HepG2 (cell line): Measurements from ENCODE around the gene STARD10. TPM values are rescaled to one million over a fixed set of nuclear protein-coding genes. Genes with fewer than 3 reads are reported as not detected.

ENCODE experiments used
- ATAC-seq: fragments of 200-7000 bp; cut with Tn5 transposase; 3 replicates; pipeline ENCODE4 v1.9.1; 2020; ENCODE audit warnings: mild to moderate bottlenecking, moderate library complexity
- BruUV-seq: library from RNA; stranded (reverse); fragments of 400-500 nt; replicated peaks from 2 replicates; lab custom pipeline; 2021; lab: Mats Ljungman, UMichigan
- CTCF ChIA-PET: fragments of 300-600 bp; formaldehyde crosslinking; extraction: SDS; loops from one replicate; lab custom pipeline; 2021; ENCODE audit warnings: low total read pairs, inconsistent platforms, low intra/inter-chr PET ratio; lab: Yijun Ruan, JAX
- POLR2A ChIA-PET: fragments of 350-600 bp; sonication (Branson Sonifier 250); formaldehyde crosslinking; loops from one replicate; lab custom pipeline; 2020; ENCODE audit warnings: antibody characterized with exemption, inconsistent platforms; lab: Yijun Ruan, JAX
- DNase-seq: peaks from one replicate; pipeline ENCODE4 v3.0.0-alpha.2; 2015; ENCODE audit warnings: low spot score
- FAIRE-seq: peaks from 3 replicates; lab custom pipeline; 2011; peaks lifted over from hg19 to GRCh38; lab: Jason Lieb, UNC
- H2AFZ ChIP-seq: one replicate; pipeline ENCODE4 v1.6.1; 2011; ENCODE audit warnings: low read length, inconsistent platforms
- H3K27ac ChIP-seq: fragments of 300-600 bp; 3 replicates; pipeline ENCODE4 v1.8.0; 2011; ENCODE audit warnings: mixed run types, mild to moderate bottlenecking, mixed read lengths, low read length, inconsistent platforms; ENCODE audit not compliant: insufficient read depth; ENCODE audit errors: extremely low read length
- H3K27me3 ChIP-seq, 2 experiments: fragments of 200-600 bp in 1 of 2; 2 replicates in 1 of 2; 3 replicates in 1 of 2; pipeline versions ENCODE4 v1.6.0 to v1.8.0; 2011; ENCODE audit warnings: low read length in 2 of 2, mild to moderate bottlenecking in 2 of 2, moderate library complexity in 2 of 2, inconsistent platforms in 1 of 2; ENCODE audit not compliant: insufficient read depth in 2 of 2, control insufficient read depth in 1 of 2
- H3K36me3 ChIP-seq, 2 experiments: fragments of 200-600 bp in 1 of 2; replicated peaks in 1 of 2; 2 replicates in 1 of 2; 3 replicates in 1 of 2; pipeline versions ENCODE4 v1.5.1 to v1.8.0; 2011; ENCODE audit warnings: low read length in 2 of 2, inconsistent platforms in 1 of 2; ENCODE audit not compliant: insufficient read depth in 2 of 2, control insufficient read depth in 1 of 2
- H3K4me1 ChIP-seq: 2 replicates; pipeline ENCODE4 v1.5.1; 2012; ENCODE audit warnings: low read length, inconsistent platforms; ENCODE audit not compliant: insufficient read depth
- H3K4me2 ChIP-seq: 2 replicates; pipeline ENCODE4 v1.6.0; 2011; ENCODE audit warnings: low read depth, low read length, inconsistent platforms
- H3K4me3 ChIP-seq, 3 experiments: fragments of 200-600 bp in 1 of 3; sonication (generic), shearing (Covaris generic) in 1 of 3; replicated peaks in 1 of 3; 2 replicates each; pipeline ENCODE4 v1.5.1; 2011 to 2016; ENCODE audit warnings: low read length in 3 of 3, inconsistent platforms in 2 of 3, low read depth in 2 of 3, mild to moderate bottlenecking in 2 of 3, control low read depth in 1 of 3, mixed read lengths in 1 of 3; ENCODE audit not compliant: insufficient read depth in 1 of 3
- H3K79me2 ChIP-seq: one replicate; pipeline ENCODE4 v1.6.1; 2011; ENCODE audit warnings: low read length, inconsistent platforms; ENCODE audit not compliant: insufficient read depth
- H3K9ac ChIP-seq: 2 replicates; pipeline ENCODE4 v1.6.0; 2011; ENCODE audit warnings: mild to moderate bottlenecking, low read depth, low read length, inconsistent platforms; ENCODE audit not compliant: insufficient read depth
- H3K9me3 ChIP-seq: 2 replicates; pipeline ENCODE4 v1.5.1; 2012; ENCODE audit warnings: mild to moderate bottlenecking, low read length
- H4K20me1 ChIP-seq: 2 replicates; pipeline ENCODE4 v1.6.0; 2011; ENCODE audit warnings: inconsistent platforms, mild to moderate bottlenecking, low read length, moderate library complexity; ENCODE audit not compliant: insufficient read depth
- POLR2A ChIP-seq, 2 experiments: IDR thresholded peaks; 2 replicates each; pipeline ENCODE4 v1.6.1; 2011; ENCODE audit warnings: low read depth in 2 of 2, low read length in 2 of 2, mild to moderate bottlenecking in 1 of 2, moderate library complexity in 1 of 2; ENCODE audit not compliant: insufficient read depth in 1 of 2
- RBM22 ChIP-seq: fragments of 200-400 bp; formaldehyde crosslinking; optimal IDR thresholded peaks from 2 replicates; pipeline ENCODE3; 2017; ENCODE audit warnings: mild to moderate bottlenecking, low read length, moderate library complexity
- RFXANK ChIP-seq: IDR thresholded peaks from 2 replicates; pipeline ENCODE4 v1.6.1; 2016
- ZBTB7B ChIP-seq: sonication (generic); formaldehyde crosslinking; IDR thresholded peaks from 2 replicates; pipeline ENCODE4 v1.4.0; 2020; ENCODE audit warnings: missing genetic modification reagents
- ZNF614 ChIP-seq: IDR thresholded peaks from 2 replicates; pipeline ENCODE4 v1.6.1; 2018; ENCODE audit warnings: missing biosample characterization, missing genetic modification reagents, inconsistent platforms, borderline replicate concordance
- ZNF674 ChIP-seq: sonication (generic); formaldehyde crosslinking; IDR thresholded peaks from 2 replicates; pipeline ENCODE4 v1.5.0; 2020; ENCODE audit warnings: low read depth, mild to moderate bottlenecking, missing genetic modification reagents
- whole genome bisulfite sequencing: methylation state at CpG from one replicate; pipeline ENCODE4 v1.1.6; 2017; ENCODE audit warnings: low lambda C conversion rate; 5-methylcytosine and 5-hydroxymethylcytosine counted together
- in situ Hi-C: cut with HindIII; loops from 2 replicates; pipeline ENCODE4 v1.10.0; 2017; ENCODE audit warnings: low pct_unique_long_range_greater_than_20kb; ENCODE audit not compliant: extremely low pct_ligation_motif_present
- intact Hi-C: fragments of 100-400 bp; cut with micrococcal nuclease; formaldehyde crosslinking; loops from one replicate; pipeline ENCODE4 v1.10.0; 2022; ENCODE audit not compliant: unreplicated experiment
- polyA plus RNA-seq, 8 experiments: library from polyadenylated mRNA; depleted of rRNA in 3 of 8; stranded (reverse) in 7 of 8; unstranded in 1 of 8; fragments of >200 nt; fragmentation: Illumina TruSeq in 4 of 8; extraction: Trizol in 4 of 8; gene quantifications; 2 replicates each; pipeline versions ENCODE4 v1.2.1 to v1.2.3, GENCODE V29; 2011 to 2016; ENCODE audit warnings: low read depth in 4 of 8, missing spikeins in 1 of 8, mixed read lengths in 1 of 8; ENCODE audit not compliant: insufficient read depth in 1 of 8
- total RNA-seq, 5 experiments: library from RNA; depleted of rRNA; stranded (reverse); fragments of >200 nt; fragmentation: Illumina TruSeq; extraction: Trizol; gene quantifications; 2 replicates each; pipeline ENCODE4 v1.2.3, GENCODE V29; 2016; ENCODE audit warnings: low read depth in 1 of 5

STARD10 gene
- total and polyA plus RNA-seq, 2 of the 13 experiments (the other 11 are each of a cell fraction or from before 2014, with no cell fraction given) = 260 to 341 TPM

DNA sequence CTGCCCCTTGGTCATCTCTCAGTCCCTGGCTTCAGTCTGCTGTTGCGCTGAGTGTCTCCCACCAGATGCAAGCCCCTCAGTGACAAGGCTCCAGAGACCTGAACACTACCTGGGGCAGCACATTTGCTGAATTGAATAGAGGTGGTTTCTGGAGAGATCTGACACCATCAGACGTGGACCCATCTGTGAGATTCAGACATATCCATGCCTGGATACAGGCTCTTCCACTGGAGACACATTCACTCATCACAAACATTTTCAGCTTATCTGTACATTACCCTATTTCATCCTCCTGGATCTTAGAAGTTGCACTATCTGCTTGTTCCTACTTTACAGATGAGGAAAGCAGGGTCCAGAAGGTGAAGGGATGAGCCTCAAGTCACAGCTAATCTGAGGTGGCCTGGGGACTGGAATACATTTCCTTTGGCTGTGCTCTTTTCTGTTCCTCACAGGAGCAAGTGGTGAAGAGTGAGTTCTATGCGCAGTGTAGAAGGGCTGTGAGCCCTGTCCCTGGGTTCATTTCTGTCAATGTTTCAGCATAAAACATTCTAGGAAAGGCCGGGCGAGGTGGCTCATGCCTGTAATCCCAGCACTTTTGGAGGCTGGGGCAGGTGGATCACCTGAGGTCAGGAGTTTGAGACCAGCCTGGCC is 39.4 kb upstream of the STARD10 start:
- H3K4me1 ChIP-seq = peaks cover 15% of the 10 kb centered on the region
- in situ Hi-C loops = no loop called here
- BruUV-seq = no TSS peak
- no peak for TF ChIP-seq ZBTB7B (CRISPR knock-in tag)
- peak; percentile 68 for TF ChIP-seq RBM22
- H3K27ac ChIP-seq = no peak overlapping the region
- ChIA-PET CTCF (no interaction called here), POLR2A (no interaction called here)
- no peak for ATAC-seq
- FAIRE-seq = no peak
- H4K20me1 ChIP-seq = no peaks in the 10 kb centered on the region
- H3K79me2 ChIP-seq = no peaks in the 10 kb centered on the region
- no peaks in the 10 kb centered on the region for H3K27me3 ChIP-seq
- H3K9me3 ChIP-seq = no peaks in the 10 kb centered on the region
- peaks cover 10 to 26% of the 10 kb centered on the region in 2 experiments for H3K36me3 ChIP-seq
- H2AFZ ChIP-seq = no peak overlapping the region
- no peak for DNase-seq
- H3K4me2 ChIP-seq = no peak overlapping the region
- intact Hi-C loops = no loop called here
- 99% methylated on average over 5 of the region's 5 CpGs for WGBS
- no peak overlapping the region for H3K4me3 ChIP-seq
- no peak overlapping the region for H3K9ac ChIP-seq

GRCh38 chr11:72832301-72833082 is 38.6 kb upstream of the STARD10 start:
- Histone ChIP-seq H3K27ac (no peak overlapping the region), H3K79me2 (no peaks in the 10 kb centered on the region), H3K9me3 (no peaks in the 10 kb centered on the region), H3K4me2 (no peak overlapping the region), H3K27me3 (no peaks in the 10 kb centered on the region), H4K20me1 (no peaks in the 10 kb centered on the region), H3K4me1 (peaks cover 18% of the 10 kb centered on the region), H3K9ac (no peak overlapping the region), H3K36me3 (peaks cover 9 to 19% of the 10 kb centered on the region in 2 experiments), H3K4me3 (no peak overlapping the region), H2AFZ (no peak overlapping the region)
- FAIRE-seq (no peak), DNase-seq (no peak), ATAC-seq (no peak)
- ChIA-PET POLR2A (interaction anchor here (0.9 kb wide), 1 partner anchor 345 kb away, joined by 3 read pairs; no protein-coding TSS in a partner anchor), CTCF (no interaction called here)
- 91% methylated on average over 7 of the region's 9 CpGs for WGBS
- intact Hi-C loops = no loop called here
- no TSS peak for BruUV-seq
- TF ChIP-seq ZNF674 (CRISPR knock-in tag) (no peak), ZNF614 (CRISPR knock-in tag) (no peak), RFXANK (no peak), POLR2A (IDR thresholded peaks at IDR 0.05; ENCODE audit: insufficient read depth in 1 of 2, low read depth in 2 of 2, low read length in 2 of 2) (0 out of 4 replicates have a peak, but pooled peaks of 1 of the 2 experiments have one; percentile 14)
- in situ Hi-C loops = no loop called here
